A549 (cell line): ENCODE measurements around the gene RNF26. TPM values are rescaled to one million over a fixed set of nuclear protein-coding genes. Genes with fewer than 3 reads are reported as not detected.
A peak's percentile ranks its signal among the peaks of the same experiment; 100 is the strongest.

Source experiments
- ATAC-seq, 2 experiments: fragments of 200-7000 bp in 1 of 2; fragments of >200 bp in 1 of 2; cut with Nextera tagmentation in 1 of 2; cut with Tn5 transposase in 1 of 2; 3 replicates each; pipeline versions ENCODE4 v1.8.0 to v1.9.1; 2018 to 2020; ENCODE audit warnings: mild to moderate bottlenecking in 1 of 2, moderate library complexity in 1 of 2
- CTCF ChIA-PET: fragments of 300-600 bp; sonication (Branson Sonifier 250); formaldehyde crosslinking; extraction: SDS; loops from one replicate; lab custom pipeline; 2021; ENCODE audit warnings: antibody characterized with exemption, inconsistent platforms; lab: Yijun Ruan, JAX
- POLR2A ChIA-PET: fragments of 350-600 bp; formaldehyde crosslinking; extraction: SDS; loops from one replicate; lab custom pipeline; 2021; ENCODE audit warnings: antibody characterized with exemption, inconsistent platforms; lab: Yijun Ruan, JAX
- DNase-seq, 2 experiments: peaks; one replicate each; pipeline versions ENCODE4 v3.0.0 to v3.0.0-alpha.2; 2011 to 2016; ENCODE audit warnings: low read depth in 1 of 2, low spot score in 1 of 2
- FAIRE-seq: peaks from 2 replicates; lab custom pipeline; 2011; peaks lifted over from hg19 to GRCh38; lab: Jason Lieb, UNC
- H3K27ac ChIP-seq, 2 experiments: fragments of >200 bp; sonication (Bioruptor Twin); formaldehyde crosslinking; 3 replicates each; pipeline ENCODE4 v1.5.1; 2016 to 2017
- H3K4me1 ChIP-seq: fragments of >200 bp; sonication (Bioruptor Twin); formaldehyde crosslinking; 3 replicates; pipeline ENCODE4 v1.6.1; 2016
- H3K4me2 ChIP-seq: fragments of >200 bp; sonication (Bioruptor Twin); formaldehyde crosslinking; 3 replicates; pipeline ENCODE4 v1.6.1; 2016
- H3K4me3 ChIP-seq: fragments of >200 bp; sonication (Bioruptor Twin); formaldehyde crosslinking; 3 replicates; pipeline ENCODE4 v1.5.1; 2016
- H3K9me3 ChIP-seq: fragments of >200 bp; sonication (Bioruptor Twin); formaldehyde crosslinking; 3 replicates; pipeline ENCODE4 v1.6.1; 2016
- EHF ChIP-seq: fragments of 250-450 bp; sonication (Bioruptor Pico); IDR thresholded peaks from 2 replicates; pipeline ENCODE4 v1.5.0; 2020; ENCODE audit warnings: mild to moderate bottlenecking
- ESRRA ChIP-seq: fragments of 150-350 bp; IDR thresholded peaks from 2 replicates; pipeline ENCODE4 v1.6.1; 2014; ENCODE audit warnings: mild to moderate bottlenecking, low read length, borderline replicate concordance
- FOXS1 ChIP-seq: fragments of 250-450 bp; sonication (Bioruptor Pico); IDR thresholded peaks from 2 replicates; pipeline ENCODE4 v1.5.0; 2020; ENCODE audit warnings: mild to moderate bottlenecking, moderate library complexity
- HEYL ChIP-seq: fragments of 250-450 bp; sonication (Bioruptor Pico); IDR thresholded peaks from 2 replicates; pipeline ENCODE4 v1.8.0; 2021; ENCODE audit warnings: mild to moderate bottlenecking, moderate library complexity
- HOXB13 ChIP-seq: fragments of 250-450 bp; sonication (Bioruptor Pico); IDR thresholded peaks from 2 replicates; pipeline ENCODE4 v1.5.0; 2020; ENCODE audit warnings: low read depth, mild to moderate bottlenecking, moderate library complexity
- JUN ChIP-seq, 2 experiments: fragments of >200 bp; sonication (Bioruptor Twin); formaldehyde crosslinking; IDR thresholded peaks; 2 replicates in 1 of 2; 3 replicates in 1 of 2; pipeline ENCODE4 v1.6.1; 2016 to 2017
- KDM5A ChIP-seq: fragments of 200-600 bp; sonication (generic); IDR thresholded peaks from 2 replicates; pipeline ENCODE4 v1.6.1; 2016; ENCODE audit warnings: antibody characterized with exemption, mild to moderate bottlenecking
- NFE2L2 ChIP-seq: fragments of 150-350 bp; conservative IDR thresholded peaks from 2 replicates; pipeline ENCODE4 v1.6.1; 2014; ENCODE audit warnings: low read length
- NPAS2 ChIP-seq: fragments of 250-450 bp; sonication (Bioruptor Pico); IDR thresholded peaks from 2 replicates; pipeline ENCODE4 v1.8.0; 2022; ENCODE audit warnings: mild to moderate bottlenecking, moderate library complexity, borderline replicate concordance
- RAD21 ChIP-seq, 2 experiments: fragments of >200 bp in 1 of 2; sonication (Bioruptor Twin) in 1 of 2; formaldehyde crosslinking in 1 of 2; IDR thresholded peaks in 1 of 2; conservative IDR thresholded peaks in 1 of 2; 2 replicates in 1 of 2; 3 replicates in 1 of 2; pipeline ENCODE4 v1.6.1; 2012 to 2018; ENCODE audit warnings: inconsistent platforms in 1 of 2
- RFX5 ChIP-seq: fragments of 450-650 bp; IDR thresholded peaks from 2 replicates; pipeline ENCODE4 v1.7.1; 2014; ENCODE audit warnings: antibody characterized with exemption, mild to moderate bottlenecking, moderate library complexity
- SMC3 ChIP-seq: fragments of >200 bp; sonication (Bioruptor Twin); formaldehyde crosslinking; IDR thresholded peaks from 3 replicates; pipeline ENCODE4 v1.6.1; 2018; ENCODE audit warnings: inconsistent platforms
- TFCP2L1 ChIP-seq: fragments of 250-450 bp; sonication (Bioruptor Pico); IDR thresholded peaks from 2 replicates; pipeline ENCODE4 v1.5.0; 2021; ENCODE audit warnings: mild to moderate bottlenecking
- TP53 ChIP-seq: fragments of 250-450 bp; sonication (Bioruptor Pico); IDR thresholded peaks from 2 replicates; pipeline ENCODE4 v1.5.0; 2021; ENCODE audit warnings: mild to moderate bottlenecking, moderate library complexity
- WGBS: methylation state at CpG from one replicate; pipeline ENCODE4 v1.1.6; 2017; ENCODE audit errors: missing lambda C conversion rate; 5-methylcytosine and 5-hydroxymethylcytosine counted together
- polyA plus RNA-seq, 4 experiments: library from polyadenylated mRNA; depleted of rRNA in 3 of 4; stranded (reverse); fragments of >200 nt; fragmentation: RNase III in 1 of 4; extraction: RNeasy Plus Mini Kit Qiagen cat#74134 plus additional on column Dnase treatment in 1 of 4; gene quantifications; 2 replicates in 3 of 4; 3 replicates in 1 of 4; pipeline ENCODE4 v1.2.3, GENCODE V29; 2011 to 2017
- TF ChIP-seq, protein P1 (sequence below): fragments of 250-450 bp; sonication (Bioruptor Pico); IDR thresholded peaks from 2 replicates; pipeline ENCODE4 v1.5.0; 2020; ENCODE audit warnings: low read depth, mild to moderate bottlenecking, moderate library complexity
- TF ChIP-seq, protein P2 (sequence below): fragments of >200 bp; sonication (Bioruptor Twin); formaldehyde crosslinking; IDR thresholded peaks from 3 replicates; pipeline ENCODE4 v1.5.1; 2016
- TF ChIP-seq, protein P3 (sequence below): IDR thresholded peaks from 2 replicates; pipeline ENCODE4 v1.6.1; 2012

RNF26 gene
- polyA plus RNA-seq, 2 of the 4 experiments (the other 2 are of a cell fraction) = 23.5 to 26.5 TPM

DNA sequence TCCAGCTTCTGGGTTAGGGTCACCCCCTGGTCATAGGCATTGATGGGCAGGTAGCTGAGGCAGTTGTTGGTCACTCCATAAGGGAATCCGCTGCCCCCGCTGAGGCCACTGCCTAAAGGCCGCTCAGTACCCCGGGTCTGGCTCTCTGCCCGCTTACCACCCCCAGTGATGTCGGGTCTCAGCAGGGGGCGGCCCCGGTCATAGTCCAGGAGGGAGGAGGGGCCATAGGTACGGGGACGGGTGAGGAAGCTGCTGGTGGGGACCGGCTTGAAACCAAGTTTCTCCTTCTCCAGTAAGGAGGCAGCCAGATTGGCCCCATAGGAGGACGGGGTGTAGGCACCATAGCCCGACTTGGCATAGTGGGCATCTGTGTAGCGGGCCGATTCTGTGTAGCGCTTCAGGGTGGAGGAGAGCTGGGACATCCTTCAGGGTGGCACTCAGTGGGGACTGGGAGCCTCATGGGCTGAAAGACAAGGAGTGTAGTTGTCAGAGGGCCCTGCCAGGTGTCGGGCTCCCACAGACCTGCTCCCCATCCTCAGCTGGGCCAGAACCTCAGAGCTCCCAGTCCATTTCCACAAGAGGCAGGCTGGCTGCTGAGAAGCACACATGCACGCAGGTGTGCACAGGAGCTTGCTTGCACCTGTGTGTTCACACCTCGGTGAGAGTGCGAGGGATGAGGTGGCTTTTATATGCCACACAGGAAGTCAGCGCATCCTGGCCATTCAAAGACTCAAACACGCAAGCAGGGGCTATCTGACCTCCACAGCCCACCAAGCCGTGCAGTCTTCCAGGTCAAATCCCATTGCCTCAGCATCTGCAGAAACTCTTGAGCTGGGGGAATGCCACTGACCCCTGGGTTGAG is 39.0 kb downstream of the RNF26 start:
- ATAC-seq (no peak), FAIRE-seq (no peak), DNase-seq (no peak)
- H3K4me1 ChIP-seq = peaks cover 27% of the 10 kb centered on the region
- WGBS = 64% methylated on average over 20 of the region's 23 CpGs
- H3K27ac ChIP-seq = no peak overlapping the region
- TF ChIP-seq TP53 (CRISPR knock-in tag) = no peak
- POLR2A ChIA-PET = interaction anchor here (0.6 kb wide), 1 partner anchor 100 kb away, joined by 3 read pairs; no protein-coding TSS in a partner anchor
- no peak overlapping the region for H3K4me2 ChIP-seq
- no peaks in the 10 kb centered on the region for H3K9me3 ChIP-seq
- CTCF ChIA-PET = interaction anchor here (0.6 to 20.0 kb wide), 26 partner anchors 11 to 229 kb away, joined by 3 to 341 read pairs (median 6); partner anchors contain the start of genes C1QTNF5, MFRP and RNF26
- no peak overlapping the region for H3K4me3 ChIP-seq

DNA sequence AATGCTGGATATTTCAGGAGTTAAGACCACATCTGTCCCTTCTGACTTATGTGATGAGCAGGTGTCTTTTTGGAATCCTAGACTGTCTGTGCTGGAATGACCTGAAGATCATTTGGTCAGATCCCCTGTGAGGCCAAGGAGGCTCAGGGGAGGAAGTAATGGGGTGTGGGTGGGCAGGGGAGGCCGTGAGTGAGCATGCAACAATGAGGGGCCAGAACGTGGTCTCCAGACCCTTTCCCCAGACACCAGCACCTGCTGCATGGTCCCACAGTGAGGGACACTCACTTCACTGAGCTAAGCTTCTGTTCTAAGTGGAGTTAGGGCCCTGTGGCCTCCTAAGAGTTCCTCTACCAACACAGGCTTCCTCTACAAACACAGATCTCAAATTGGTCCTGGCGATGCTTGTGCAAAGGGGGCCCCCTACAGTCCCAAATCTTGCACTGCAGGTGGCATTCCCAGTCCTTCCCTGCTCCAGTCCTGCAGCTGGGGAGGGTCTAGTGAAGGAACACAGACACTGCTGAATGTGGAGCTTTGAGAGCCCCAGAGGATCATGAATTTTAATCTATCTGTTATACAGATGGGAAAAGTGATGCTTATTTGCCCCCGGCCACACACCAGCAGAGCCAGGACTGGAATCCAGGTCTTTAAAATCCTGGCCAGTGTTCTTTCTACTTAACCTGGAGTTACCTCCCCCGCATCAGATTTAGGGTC is 39.7 kb downstream of the RNF26 start:
- Histone ChIP-seq H3K27ac (no peak overlapping the region), H3K4me3 (no peak overlapping the region), H3K9me3 (no peaks in the 10 kb centered on the region), H3K4me2 (no peak overlapping the region), H3K4me1 (peaks cover 19% of the 10 kb centered on the region)
- POLR2A ChIA-PET = interaction anchor here (0.6 kb wide), 1 partner anchor 36 kb away, joined by 3 read pairs; no protein-coding TSS in a partner anchor
- WGBS = 63% methylated on average over 4 of the region's 5 CpGs
- ATAC-seq (peak; percentile 67 to 87), DNase-seq (peak; percentile 52 to 72), FAIRE-seq (no peak)
- TF ChIP-seq HOXB13 (no peak), JUN (IDR thresholded peaks at IDR 0.05) (no peak), EHF (no peak), HEYL (CRISPR knock-in tag) (no peak), NPAS2 (CRISPR knock-in tag) (no peak), SMC3 (peak; percentile 63), RFX5 (no peak), TFCP2L1 (CRISPR knock-in tag) (no peak), NFE2L2 (no peak), ESRRA (no peak), RAD21 (conservative IDR thresholded peaks at IDR 0.05 in 1 of 2, IDR thresholded peaks at IDR 0.05 in 1 of 2) (peak; percentile 80 to 88), FOXS1 (CRISPR knock-in tag) (no peak), KDM5A (no peak)
- TF ChIP-seq, protein P1, sequence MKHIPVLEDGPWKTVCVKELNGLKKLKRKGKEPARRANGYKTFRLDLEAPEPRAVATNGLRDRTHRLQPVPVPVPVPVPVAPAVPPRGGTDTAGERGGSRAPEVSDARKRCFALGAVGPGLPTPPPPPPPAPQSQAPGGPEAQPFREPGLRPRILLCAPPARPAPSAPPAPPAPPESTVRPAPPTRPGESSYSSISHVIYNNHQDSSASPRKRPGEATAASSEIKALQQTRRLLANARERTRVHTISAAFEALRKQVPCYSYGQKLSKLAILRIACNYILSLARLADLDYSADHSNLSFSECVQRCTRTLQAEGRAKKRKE (CRISPR knock-in tag) = no peak
- TF ChIP-seq, protein P2, sequence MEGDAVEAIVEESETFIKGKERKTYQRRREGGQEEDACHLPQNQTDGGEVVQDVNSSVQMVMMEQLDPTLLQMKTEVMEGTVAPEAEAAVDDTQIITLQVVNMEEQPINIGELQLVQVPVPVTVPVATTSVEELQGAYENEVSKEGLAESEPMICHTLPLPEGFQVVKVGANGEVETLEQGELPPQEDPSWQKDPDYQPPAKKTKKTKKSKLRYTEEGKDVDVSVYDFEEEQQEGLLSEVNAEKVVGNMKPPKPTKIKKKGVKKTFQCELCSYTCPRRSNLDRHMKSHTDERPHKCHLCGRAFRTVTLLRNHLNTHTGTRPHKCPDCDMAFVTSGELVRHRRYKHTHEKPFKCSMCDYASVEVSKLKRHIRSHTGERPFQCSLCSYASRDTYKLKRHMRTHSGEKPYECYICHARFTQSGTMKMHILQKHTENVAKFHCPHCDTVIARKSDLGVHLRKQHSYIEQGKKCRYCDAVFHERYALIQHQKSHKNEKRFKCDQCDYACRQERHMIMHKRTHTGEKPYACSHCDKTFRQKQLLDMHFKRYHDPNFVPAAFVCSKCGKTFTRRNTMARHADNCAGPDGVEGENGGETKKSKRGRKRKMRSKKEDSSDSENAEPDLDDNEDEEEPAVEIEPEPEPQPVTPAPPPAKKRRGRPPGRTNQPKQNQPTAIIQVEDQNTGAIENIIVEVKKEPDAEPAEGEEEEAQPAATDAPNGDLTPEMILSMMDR = peak; percentile 73
- TF ChIP-seq, protein P3, sequence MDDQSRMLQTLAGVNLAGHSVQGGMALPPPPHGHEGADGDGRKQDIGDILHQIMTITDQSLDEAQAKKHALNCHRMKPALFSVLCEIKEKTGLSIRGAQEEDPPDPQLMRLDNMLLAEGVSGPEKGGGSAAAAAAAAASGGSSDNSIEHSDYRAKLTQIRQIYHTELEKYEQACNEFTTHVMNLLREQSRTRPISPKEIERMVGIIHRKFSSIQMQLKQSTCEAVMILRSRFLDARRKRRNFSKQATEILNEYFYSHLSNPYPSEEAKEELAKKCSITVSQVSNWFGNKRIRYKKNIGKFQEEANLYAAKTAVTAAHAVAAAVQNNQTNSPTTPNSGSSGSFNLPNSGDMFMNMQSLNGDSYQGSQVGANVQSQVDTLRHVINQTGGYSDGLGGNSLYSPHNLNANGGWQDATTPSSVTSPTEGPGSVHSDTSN = no peak
- CTCF ChIA-PET = interaction anchor here (0.6 to 20.0 kb wide), 34 partner anchors 10 to 230 kb away, joined by 3 to 341 read pairs (median 5); partner anchors contain the start of genes C1QTNF5, CBL, MFRP and RNF26
